ENCODE results near the gene EIF3A.

The EIF3A gene

GRCh38 chr10:119005362-119006043 lies 75.1 kb downstream of the EIF3A start:
- FAIRE-seq, result no peak

- no peak for FAIRE-seq
These were observed 76.9 kb downstream of the EIF3A start for GRCh38 chr10:119003572-119004289.

- FAIRE-seq, result no peak
These were observed 78.7 kb downstream of the EIF3A start for GRCh38 chr10:119001717-119002500.

- FAIRE-seq, result no peak
These were observed 82.4 kb downstream of the EIF3A start for GRCh38 chr10:118998183-118998582.

GRCh38 chr10:118997379-118997778 lies 83.2 kb downstream of the EIF3A start:
- no peak for FAIRE-seq

GRCh38 chr10:118995739-118996138 lies 84.9 kb downstream of the EIF3A start:
- FAIRE-seq, result no peak

GRCh38 chr10:118994321-118994720 lies 86.3 kb downstream of the EIF3A start:
- FAIRE-seq, result no peak

- FAIRE-seq, result no peak
These were observed 87.4 kb downstream of the EIF3A start for GRCh38 chr10:118993214-118993613.

GRCh38 chr10:118992496-118992895 lies 88.1 kb downstream of the EIF3A start:
- FAIRE-seq, result no peak

- no peak for FAIRE-seq
These were observed 90.3 kb downstream of the EIF3A start for GRCh38 chr10:118990326-118990725.

- FAIRE-seq, result peak; percentile 23
These were observed 93.5 kb downstream of the EIF3A start for GRCh38 chr10:118986815-118987790.

- FAIRE-seq, result no peak
These were observed 95.0 kb downstream of the EIF3A start for GRCh38 chr10:118985576-118985975.
